Left ventricle myocardium inferior (tissue), 1 donor: Measurements from ENCODE around the gene RGS9. TPM values are rescaled to one million over a fixed set of nuclear protein-coding genes. Genes with fewer than 3 reads are reported as not detected.

Experiments
- DNase-seq: peaks from one replicate; pipeline ENCODE4 v3.0.0-alpha.2; 2020
- H3K27ac ChIP-seq: fragments of 200-600 bp; replicated peaks from 2 replicates; pipeline ENCODE4 v1.8.0; 2021
- H3K27me3 ChIP-seq: fragments of 200-600 bp; 2 replicates; pipeline ENCODE4 v1.8.0; 2021; ENCODE audit warnings: low read depth
- H3K36me3 ChIP-seq: fragments of 200-600 bp; 2 replicates; pipeline ENCODE4 v1.8.0; 2021
- H3K4me1 ChIP-seq: fragments of 200-600 bp; 2 replicates; pipeline ENCODE4 v1.8.0; 2021
- H3K4me3 ChIP-seq: fragments of 200-600 bp; 2 replicates; pipeline ENCODE4 v1.8.0; 2021; ENCODE audit warnings: mild to moderate bottlenecking, moderate library complexity
- H3K9me3 ChIP-seq: fragments of 200-600 bp; replicated peaks from 2 replicates; pipeline ENCODE4 v1.8.0; 2021
- CTCF ChIP-seq: fragments of 200-600 bp; IDR thresholded peaks from 2 replicates; pipeline ENCODE4 v1.8.0; 2021; ENCODE audit warnings: antibody characterized with exemption, mild to moderate bottlenecking, borderline replicate concordance
- intact Hi-C: fragments of 100-400 bp; cut with micrococcal nuclease; formaldehyde crosslinking; loops from one replicate; pipeline ENCODE4 v1.11.0; 2022
- total RNA-seq: library from RNA; stranded (reverse); fragmentation: NEBNext Ultra II Directional; extraction: Animal tissue kit (Norgen Biotek cat#: 25700); gene quantifications from one replicate; pipeline ENCODE4 v1.2.1, GENCODE V29; 2021
- donor health status: DM: no; HTN: yes; CAD: no; lungs with severe emphysema.

RGS9 gene
- total RNA-seq, 1 donor from 2014 or later, result 1.6 TPM

- H3K4me3 ChIP-seq, result no peak overlapping the region
- intact Hi-C loops, result no loop called here
- no peaks in the 10 kb centered on the region for H3K36me3 ChIP-seq
- no peaks in the 10 kb centered on the region for H3K9me3 ChIP-seq
- H3K4me1 ChIP-seq, result peaks cover 7% of the 10 kb centered on the region
- no peak overlapping the region for H3K27ac ChIP-seq
- peaks cover 53% of the 10 kb centered on the region for H3K27me3 ChIP-seq
- no peak for DNase-seq
- TF ChIP-seq CTCF, result no peak
These were observed 92.4 kb downstream of the RGS9 start for GRCh38 chr17:65229621-65229995.

- Histone ChIP-seq H3K27me3 (peaks cover 49% of the 10 kb centered on the region), H3K4me3 (no peak overlapping the region), H3K27ac (no peak overlapping the region), H3K9me3 (no peaks in the 10 kb centered on the region), H3K36me3 (no peaks in the 10 kb centered on the region), H3K4me1 (peaks cover 7% of the 10 kb centered on the region)
- no peak for DNase-seq
- no peak for TF ChIP-seq CTCF
- intact Hi-C loops, result no loop called here
These were observed 92.9 kb downstream of the RGS9 start for GRCh38 chr17:65230040-65230439.

- H3K4me1 ChIP-seq, result peaks cover 7% of the 10 kb centered on the region
- no peaks in the 10 kb centered on the region for H3K36me3 ChIP-seq
- no peak overlapping the region for H3K4me3 ChIP-seq
- TF ChIP-seq CTCF, result no peak
- peaks cover 38% of the 10 kb centered on the region for H3K27me3 ChIP-seq
- peaks cover 5% of the 10 kb centered on the region for H3K9me3 ChIP-seq
- no peak overlapping the region for H3K27ac ChIP-seq
- no peak for DNase-seq
- intact Hi-C loops, result no loop called here
These were observed 93.9 kb downstream of the RGS9 start for GRCh38 chr17:65231086-65231485.

GRCh38 chr17:65231662-65232335 lies 94.6 kb downstream of the RGS9 start:
- intact Hi-C loops, result no loop called here

GRCh38 chr17:65235284-65235683 lies 98.1 kb downstream of the RGS9 start:
- TF ChIP-seq CTCF, result no peak
- H3K27ac ChIP-seq, result no peak overlapping the region
- H3K36me3 ChIP-seq, result no peaks in the 10 kb centered on the region
- H3K9me3 ChIP-seq, result peaks cover 14% of the 10 kb centered on the region
- H3K4me1 ChIP-seq, result no peaks in the 10 kb centered on the region
- H3K27me3 ChIP-seq, result peaks cover 8% of the 10 kb centered on the region
- no peak for DNase-seq
- no peak overlapping the region for H3K4me3 ChIP-seq
- intact Hi-C loops, result no loop called here

More at GRCh38 chr17:65231662-65232335, 94.6 kb downstream of the RGS9 start:
- peak; percentile 68 for TF ChIP-seq CTCF
- peaks cover 12% of the 10 kb centered on the region for H3K9me3 ChIP-seq
- H3K4me1 ChIP-seq, result peaks cover 7% of the 10 kb centered on the region
- no peaks in the 10 kb centered on the region for H3K36me3 ChIP-seq
- H3K27me3 ChIP-seq, result peaks cover 31% of the 10 kb centered on the region
- H3K27ac ChIP-seq, result no peak overlapping the region
- DNase-seq, result no peak
- H3K4me3 ChIP-seq, result no peak overlapping the region
